SU-DHL-6 (cell line): ENCODE measurements around the gene NFIB.

Source experiments
- CTCF ChIP-seq: fragments of 200-600 bp; sonication (generic); IDR thresholded peaks from one replicate; pipeline ENCODE4 v1.5.1; 2017; ENCODE audit warnings: antibody characterized with exemption, mild to moderate bottlenecking, low read length, moderate library complexity; ENCODE audit not compliant: insufficient read depth, poor library complexity, severe bottlenecking
- EZH2phosphoT487 ChIP-seq: fragments of 200-600 bp; sonication (generic), shearing (Covaris generic); conservative IDR thresholded peaks from 2 replicates; pipeline ENCODE4 v1.6.1; 2018; ENCODE audit warnings: mild to moderate bottlenecking, antibody characterized with exemption, low read length, moderate library complexity, mixed read lengths

- TF ChIP-seq EZH2phosphoT487 (no peak), CTCF (no peak)
Measured at GRCh38 chr9:14362175-14362574, 48.2 kb upstream of the NFIB start.
